Gastroesophageal sphincter (tissue), 4 donors: ENCODE results near the gene S1PR3. TPM values are rescaled to one million over a fixed set of nuclear protein-coding genes. Genes with fewer than 3 reads are reported as not detected.

Source experiments
- ATAC-seq: fragments of 150-250 bp; one replicate; pipeline ENCODE4 v1.9.1; 2016; ENCODE audit warnings: mild to moderate bottlenecking, moderate library complexity
- H3K27ac ChIP-seq, 4 donors: fragments of 200-600 bp; sonication (generic) in 3 of 4; 1 replicate in 3 of 4; 2 replicates in 1 of 4; pipeline ENCODE4 v1.5.1; 2016 to 2019
- H3K27me3 ChIP-seq: fragments of 200-600 bp; sonication (generic); one replicate; pipeline ENCODE4 v1.5.1; 2019
- H3K36me3 ChIP-seq, 2 donors: fragments of 200-600 bp; sonication (generic); one replicate each; pipeline ENCODE4 v1.5.1; 2019; ENCODE audit warnings: control low read depth in 1 of 2
- H3K4me1 ChIP-seq, 3 donors: fragments of 200-600 bp; sonication (generic); 1 replicate in 2 of 3; 2 replicates in 1 of 3; pipeline ENCODE4 v1.5.1; 2016 to 2019; ENCODE audit warnings: control low read depth in 2 of 3
- H3K4me3 ChIP-seq, 2 donors: fragments of 200-600 bp; sonication (generic); one replicate each; pipeline ENCODE4 v1.5.1; 2019; ENCODE audit warnings: mild to moderate bottlenecking in 1 of 2, moderate library complexity in 1 of 2
- H3K9me3 ChIP-seq, 3 donors: fragments of 200-600 bp; sonication (generic); one replicate each; pipeline ENCODE4 v1.5.1; 2017 to 2019; ENCODE audit warnings: control low read depth in 2 of 3
- CTCF ChIP-seq, 4 experiments: fragments of 200-600 bp in 2 of 4; fragments of 450-650 bp in 2 of 4; sonication (generic) in 1 of 4; IDR thresholded peaks; one replicate each; pipeline ENCODE4 v1.5.1; 2017 to 2019; ENCODE audit warnings: antibody characterized with exemption in 4 of 4, mild to moderate bottlenecking in 2 of 4, moderate library complexity in 2 of 4
- EP300 ChIP-seq: sonication (generic); formaldehyde crosslinking; IDR thresholded peaks from one replicate; pipeline ENCODE4 v1.6.1; 2017; ENCODE audit warnings: antibody characterized with exemption, mild to moderate bottlenecking
- POLR2A ChIP-seq, 2 donors: fragments of 450-650 bp; IDR thresholded peaks; one replicate each; pipeline ENCODE4 v1.6.1; 2017; ENCODE audit warnings: antibody characterized with exemption in 2 of 2, mild to moderate bottlenecking in 2 of 2, moderate library complexity in 1 of 2
- POLR2AphosphoS5 ChIP-seq: sonication (generic); formaldehyde crosslinking; IDR thresholded peaks from one replicate; pipeline ENCODE4 v1.6.1; 2017; ENCODE audit warnings: antibody characterized with exemption
- WGBS, 2 donors: methylation state at CpG; one replicate each; pipeline ENCODE4 v1.1.5; 2018; ENCODE audit warnings: low coverage in 1 of 2; 5-methylcytosine and 5-hydroxymethylcytosine counted together
- total RNA-seq, 4 donors: library from RNA; depleted of rRNA; stranded (reverse); fragments of >200 nt; gene quantifications; one replicate each; pipeline ENCODE4 v1.1.0, GENCODE V29; 2016

The S1PR3 gene
- total RNA-seq, 4 donors from 2014 or later, result 77.9 to 351 (median 167) TPM

GRCh38 chr9:88990041-88990728, 1.1 kb upstream of the S1PR3 start:
- Histone ChIP-seq H3K4me3 (peak overlapping the region; percentile 88 to 98), H3K4me1 (peaks cover 6 to 62% (median 7%) of the 10 kb centered on the region in 3 donors), H3K27me3 (no peaks in the 10 kb centered on the region), H3K9me3 (no peaks in the 10 kb centered on the region), H3K36me3 (no peaks in the 10 kb centered on the region), H3K27ac (peak overlapping the region; percentile 90 to 98 (median 96))
- TF ChIP-seq POLR2A (IDR thresholded peaks at IDR 0.05) (no peak), CTCF (IDR thresholded peaks at IDR 0.05) (peak in 1 of 4 experiments; percentile 43)
- no peak for ATAC-seq
- 29 to 67% methylated on average over 10 to 15 of the region's 25 CpGs for WGBS, 2 donors

DNA sequence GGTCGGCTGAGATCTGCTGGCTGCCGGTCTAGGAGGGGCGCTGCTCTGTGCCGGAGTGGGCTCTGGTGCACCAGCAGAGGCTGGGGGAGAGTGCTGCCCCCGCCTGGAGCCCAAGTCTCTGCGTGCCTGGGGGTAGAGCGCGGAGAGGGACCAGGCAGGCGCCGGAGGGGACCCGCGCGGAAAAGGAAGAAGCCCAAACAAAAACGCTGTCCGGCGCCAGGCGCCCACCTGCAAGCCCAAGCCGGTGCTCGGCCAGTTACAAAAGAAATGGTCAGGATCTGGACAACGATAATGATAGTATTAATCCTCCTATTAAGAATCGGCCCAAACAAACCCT, 571 bp upstream of the S1PR3 start:
- Histone ChIP-seq H3K9me3 (no peaks in the 10 kb centered on the region), H3K27ac (peak overlapping the region; percentile 90 to 98 (median 96)), H3K27me3 (no peaks in the 10 kb centered on the region), H3K4me3 (peak overlapping the region; percentile 88 to 98), H3K36me3 (no peaks in the 10 kb centered on the region), H3K4me1 (peaks cover 6 to 67% (median 12%) of the 10 kb centered on the region in 3 donors)
- ATAC-seq, result peak; percentile 27
- 27% methylated on average over 11 of the region's 21 CpGs; no CpG with 5 or more reads in 1 of the 2 donors for WGBS, 2 donors
- TF ChIP-seq POLR2AphosphoS5, result no peak
- peak in 1 of 4 experiments; percentile 49 for TF ChIP-seq CTCF (IDR thresholded peaks at IDR 0.05)

- no peaks in the 10 kb centered on the region for H3K27me3 ChIP-seq
- no peak for ATAC-seq
These were observed 1.3 kb downstream of the S1PR3 start for GRCh38 chr9:88992556-88992955.

DNA sequence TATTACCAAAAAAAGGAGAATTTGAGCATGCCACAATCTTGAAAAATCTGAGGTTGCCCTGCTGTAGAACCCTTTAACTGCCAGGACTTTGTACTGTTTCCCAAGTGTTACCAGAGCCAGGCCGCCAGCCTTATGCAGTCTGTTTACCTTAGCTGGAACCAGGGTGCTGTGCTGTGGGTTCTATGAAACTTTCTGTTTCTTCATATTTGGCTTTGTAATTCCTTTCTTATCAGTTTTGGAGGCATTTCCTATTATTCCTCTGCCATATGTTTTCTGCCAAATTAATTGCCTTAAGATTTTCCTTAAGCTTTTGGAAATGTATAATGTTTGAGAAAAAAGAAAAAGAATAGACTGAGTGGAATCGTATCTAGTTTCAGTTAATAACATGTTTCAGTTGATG, 2.1 kb downstream of the S1PR3 start:
- 26 to 32% methylated on average over 2 of the region's 2 CpGs for WGBS, 2 donors
- no peaks in the 10 kb centered on the region for H3K27me3 ChIP-seq
- H3K36me3 ChIP-seq, result no peaks in the 10 kb centered on the region
- TF ChIP-seq EP300 (no peak), POLR2AphosphoS5 (peak; percentile 14)
- H3K27ac ChIP-seq, result peak overlapping the region; percentile 90 to 98 (median 96)
- no peak for ATAC-seq
- peak overlapping the region; percentile 88 to 98 for H3K4me3 ChIP-seq
- H3K4me1 ChIP-seq, result peaks cover 8 to 94% (median 32%) of the 10 kb centered on the region in 3 donors
- no peaks in the 10 kb centered on the region for H3K9me3 ChIP-seq

More at GRCh38 chr9:88992556-88992955, 1.3 kb downstream of the S1PR3 start:
- Histone ChIP-seq H3K4me1 (peaks cover 6 to 86% (median 24%) of the 10 kb centered on the region in 3 donors), H3K27ac (peak overlapping the region; percentile 90 to 98 (median 96)), H3K9me3 (no peaks in the 10 kb centered on the region), H3K4me3 (peak overlapping the region; percentile 88 to 98), H3K36me3 (no peaks in the 10 kb centered on the region)
- TF ChIP-seq POLR2A (IDR thresholded peaks at IDR 0.05) (no peak), EP300 (no peak), POLR2AphosphoS5 (no peak), CTCF (IDR thresholded peaks at IDR 0.05) (no peak)
- 5 to 36% methylated on average over 4 of the region's 4 CpGs for WGBS, 2 donors

- 15 to 54% methylated on average over 5 to 6 of the region's 14 CpGs for WGBS, 2 donors
- Histone ChIP-seq H3K4me3 (peak overlapping the region; percentile 88 to 98), H3K9me3 (no peaks in the 10 kb centered on the region), H3K27me3 (no peaks in the 10 kb centered on the region), H3K36me3 (no peaks in the 10 kb centered on the region), H3K27ac (peak overlapping the region; percentile 90 to 98 (median 96)), H3K4me1 (peaks cover 8 to 96% (median 38%) of the 10 kb centered on the region in 3 donors)
- no peak for ATAC-seq
- TF ChIP-seq POLR2AphosphoS5 (peak; percentile 39), CTCF (IDR thresholded peaks at IDR 0.05) (no peak)
These were observed 2.7 kb downstream of the S1PR3 start for GRCh38 chr9:88993871-88994460.
